HCT116 (cell line): ENCODE data around the gene TRPV4. TPM values are rescaled to one million over a fixed set of nuclear protein-coding genes. Genes with fewer than 3 reads are reported as not detected.

Experiments used
- ATAC-seq: fragments of 200-7000 bp; cut with Tn5 transposase; 2 replicates; pipeline ENCODE4 v1.9.1; 2020; ENCODE audit warnings: mild to moderate bottlenecking, moderate library complexity
- BruUV-seq: library from RNA; stranded (reverse); fragments of 400-500 nt; replicated peaks from 2 replicates; lab custom pipeline; 2021; lab: Mats Ljungman, UMichigan
- CTCF ChIA-PET: fragments of 300-600 bp; sonication (Branson Sonifier 250); formaldehyde crosslinking; loops from one replicate; lab custom pipeline; 2021; ENCODE audit warnings: antibody characterized with exemption; lab: Charles Lee
- POLR2A ChIA-PET: fragments of 300-600, 350-600 bp; sonication (Branson Sonifier 250); formaldehyde crosslinking; loops from one replicate; lab custom pipeline; 2021; ENCODE audit warnings: antibody characterized with exemption; lab: Charles Lee
- RAD21 ChIA-PET, 2 experiments: fragments of 300-600 bp; sonication (Branson Sonifier 250); formaldehyde crosslinking; loops; one replicate each; lab custom pipeline; 2023; ENCODE audit warnings: low total read pairs in 2 of 2; ENCODE audit not compliant: uncharacterized antibody in 2 of 2, unreplicated experiment in 2 of 2, low non-redundant PET in 1 of 2; lab: Charles Lee
- DNase-seq: peaks from one replicate; pipeline ENCODE4 v3.0.0-alpha.2; 2010; ENCODE audit warnings: low read depth, low spot score
- H2AFZ ChIP-seq: fragments of 200-600 bp; shearing (Covaris generic), sonication (generic); 2 replicates; pipeline ENCODE4 v1.6.1; 2017; ENCODE audit warnings: low read depth, mixed run types, mixed read lengths, antibody characterized with exemption, low read length; ENCODE audit not compliant: poor library complexity, severe bottlenecking
- H3K27ac ChIP-seq: 2 replicates; pipeline ENCODE4 v1.5.1; 2012; ENCODE audit warnings: low read depth, low read length
- H3K27me3 ChIP-seq: fragments of 200-600 bp; sonication (generic); 2 replicates; pipeline ENCODE4 v1.6.1; 2016; ENCODE audit warnings: mixed run types, low read length, mixed read lengths; ENCODE audit not compliant: insufficient read depth
- H3K36me3 ChIP-seq, 2 experiments: fragments of 200-500 bp in 1 of 2; fragments of 200-600 bp in 1 of 2; sonication (Bioruptor generic) in 1 of 2; sonication (generic) in 1 of 2; 2 replicates each; pipeline versions ENCODE4 v1.5.1 to v1.6.1; 2014 to 2016; ENCODE audit warnings: low read length in 2 of 2, inconsistent platforms in 1 of 2, mixed read lengths in 1 of 2, mixed run types in 1 of 2; ENCODE audit not compliant: insufficient read depth in 2 of 2, control insufficient read depth in 1 of 2
- H3K4me1 ChIP-seq, 2 experiments: fragments of 200-600 bp in 1 of 2; sonication (generic) in 1 of 2; 2 replicates each; pipeline versions ENCODE4 v1.5.1 to v1.6.1; 2012 to 2017; ENCODE audit warnings: low read length in 2 of 2, inconsistent platforms in 1 of 2, mild to moderate bottlenecking in 1 of 2, mixed read lengths in 1 of 2, mixed run types in 1 of 2, moderate library complexity in 1 of 2; ENCODE audit not compliant: insufficient read depth in 2 of 2, control insufficient read depth in 1 of 2
- H3K4me2 ChIP-seq: fragments of 200-600 bp; sonication (generic); 2 replicates; pipeline ENCODE4 v1.6.1; 2017; ENCODE audit warnings: mixed run types, low read length, mixed read lengths
- H3K4me3 ChIP-seq, 2 experiments: fragments of 200-600 bp in 1 of 2; sonication (generic) in 1 of 2; replicated peaks in 1 of 2; 2 replicates each; pipeline ENCODE4 v1.5.1; 2011 to 2016; ENCODE audit warnings: low read length in 2 of 2, control low read depth in 1 of 2, low read depth in 1 of 2, mild to moderate bottlenecking in 1 of 2, mixed read lengths in 1 of 2, mixed run types in 1 of 2
- H3K79me2 ChIP-seq: fragments of 200-600 bp; sonication (generic); 2 replicates; pipeline ENCODE4 v1.6.1; 2017; ENCODE audit warnings: mild to moderate bottlenecking, mixed run types, low read length, moderate library complexity, mixed read lengths; ENCODE audit not compliant: insufficient read depth
- H3K9ac ChIP-seq: fragments of 200-600 bp; sonication (generic); 2 replicates; pipeline ENCODE4 v1.6.1; 2016; ENCODE audit warnings: low read length, mixed read lengths
- H3K9me2 ChIP-seq: fragments of 200-600 bp; sonication (generic), shearing (Covaris generic); 2 replicates; pipeline ENCODE4 v1.6.1; 2017; ENCODE audit warnings: mixed run types, mild to moderate bottlenecking, moderate library complexity; ENCODE audit not compliant: insufficient read depth
- H3K9me3 ChIP-seq, 2 experiments: fragments of 200-500 bp in 1 of 2; fragments of 200-600 bp in 1 of 2; sonication (Bioruptor generic) in 1 of 2; sonication (generic) in 1 of 2; 2 replicates each; pipeline ENCODE4 v1.6.1; 2014 to 2017; ENCODE audit warnings: low read length in 2 of 2, mixed read lengths in 2 of 2, inconsistent platforms in 1 of 2, low read depth in 1 of 2, mild to moderate bottlenecking in 1 of 2, mixed run types in 1 of 2, moderate library complexity in 1 of 2; ENCODE audit not compliant: control insufficient read depth in 1 of 2, insufficient read depth in 1 of 2
- H4K20me1 ChIP-seq: fragments of 200-600 bp; sonication (generic), shearing (Covaris generic); 2 replicates; pipeline ENCODE4 v1.6.1; 2017; ENCODE audit warnings: mixed run types, mild to moderate bottlenecking, moderate library complexity; ENCODE audit not compliant: insufficient read depth
- CBX3 ChIP-seq: IDR thresholded peaks from 2 replicates; pipeline ENCODE4 v1.6.1; 2012; ENCODE audit warnings: low read depth
- EGR1 ChIP-seq: IDR thresholded peaks from 2 replicates; pipeline ENCODE4 v1.6.1; 2012; ENCODE audit warnings: low read depth
- ELF1 ChIP-seq: IDR thresholded peaks from 2 replicates; pipeline ENCODE4 v1.6.1; 2012; ENCODE audit warnings: low read depth, borderline replicate concordance
- EZH2 ChIP-seq: fragments of 200-600 bp; sonication (generic); IDR thresholded peaks from 2 replicates; pipeline ENCODE4 v1.6.1; 2017; ENCODE audit warnings: antibody characterized with exemption, mixed run types
- FOSL1 ChIP-seq: IDR thresholded peaks from 2 replicates; pipeline ENCODE4 v1.6.1; 2012; ENCODE audit warnings: low read depth
- POLR2A ChIP-seq: IDR thresholded peaks from 2 replicates; pipeline ENCODE4 v1.7.0; 2011; ENCODE audit warnings: borderline replicate concordance; ENCODE audit not compliant: insufficient read depth, insufficient read length; ENCODE audit errors: extremely low read depth
- POLR2AphosphoS5 ChIP-seq: IDR thresholded peaks from 2 replicates; pipeline ENCODE4 v1.6.1; 2011; ENCODE audit warnings: mild to moderate bottlenecking, low read depth, low read length, moderate library complexity
- SIN3A ChIP-seq: IDR thresholded peaks from 2 replicates; pipeline ENCODE4 v1.6.1; 2012; ENCODE audit warnings: low read depth
- SP1 ChIP-seq: IDR thresholded peaks from 2 replicates; pipeline ENCODE4 v1.6.1; 2012; ENCODE audit warnings: low read depth
- SRF ChIP-seq: IDR thresholded peaks from 2 replicates; pipeline ENCODE4 v1.6.1; 2012; ENCODE audit warnings: low read depth
- TCF7L2 ChIP-seq: IDR thresholded peaks from 2 replicates; pipeline ENCODE4 v1.7.0; 2011; ENCODE audit warnings: borderline replicate concordance, inconsistent platforms; ENCODE audit not compliant: insufficient read depth, insufficient read length; ENCODE audit errors: extremely low read depth
- ZNF274 ChIP-seq: fragments of 200-500 bp; sonication (Bioruptor generic); IDR thresholded peaks from 2 replicates; pipeline ENCODE4 v1.6.1; 2014; ENCODE audit warnings: mild to moderate bottlenecking, low read depth, low read length, inconsistent platforms
- intact Hi-C: fragments of 100-400 bp; cut with micrococcal nuclease; formaldehyde crosslinking; loops from 2 replicates; pipeline ENCODE4 v1.10.0; 2022
- total RNA-seq: library from RNA; stranded (reverse); gene quantifications from one replicate; pipeline ENCODE4 v1.2.1, GENCODE V29; 2021; ENCODE audit not compliant: unreplicated experiment
- TF ChIP-seq, protein P1 (sequence below): IDR thresholded peaks from 2 replicates; pipeline ENCODE4 v1.6.1; 2012
- TF ChIP-seq, protein P2 (sequence below): IDR thresholded peaks from 2 replicates; pipeline ENCODE4 v1.6.1; 2011; ENCODE audit warnings: mild to moderate bottlenecking, low read length, moderate library complexity; ENCODE audit not compliant: insufficient replicate concordance; ENCODE audit errors: extremely low read depth
- TF ChIP-seq, protein P3 (sequence below), 3 experiments: fragments of 200-600 bp in 1 of 3; sonication (generic) in 1 of 3; IDR thresholded peaks in 2 of 3; conservative IDR thresholded peaks in 1 of 3; 2 replicates each; pipeline ENCODE4 v1.5.1; 2012 to 2017; ENCODE audit warnings: low read depth in 2 of 3, low read length in 2 of 3, antibody characterized with exemption in 1 of 3, borderline replicate concordance in 1 of 3, control low read depth in 1 of 3, mild to moderate bottlenecking in 1 of 3, mixed read lengths in 1 of 3, mixed run types in 1 of 3, moderate library complexity in 1 of 3; ENCODE audit not compliant: insufficient read depth in 1 of 3

The TRPV4 gene
- total RNA-seq, 1 experiment from 2014 or later: 0.54 TPM

DNA sequence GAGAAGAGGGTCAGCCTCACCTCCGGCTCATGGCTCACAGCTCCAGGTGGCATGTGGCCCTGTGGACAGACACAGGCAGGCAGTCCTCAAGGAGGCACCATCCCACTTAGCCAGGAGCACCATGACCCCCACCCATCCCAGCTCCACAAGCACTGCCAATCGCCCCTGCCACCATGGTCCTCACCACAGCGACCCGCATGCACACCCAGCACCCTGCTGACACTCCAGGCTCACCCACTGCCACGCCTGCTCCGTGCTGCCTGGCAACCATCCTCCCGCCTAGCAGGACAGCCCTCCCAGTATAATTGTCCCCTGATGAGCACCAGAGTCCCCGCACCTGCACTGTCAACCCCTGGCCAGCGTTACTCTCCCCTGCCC is 50.9 kb downstream of the TRPV4 start:
- TF ChIP-seq, protein P1, sequence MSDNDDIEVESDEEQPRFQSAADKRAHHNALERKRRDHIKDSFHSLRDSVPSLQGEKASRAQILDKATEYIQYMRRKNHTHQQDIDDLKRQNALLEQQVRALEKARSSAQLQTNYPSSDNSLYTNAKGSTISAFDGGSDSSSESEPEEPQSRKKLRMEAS: no peak
- TF ChIP-seq SIN3A (no peak), FOSL1 (no peak), ZNF274 (no peak), SP1 (no peak), ELF1 (no peak), TCF7L2 (no peak), POLR2A (no peak), EGR1 (no peak), POLR2AphosphoS5 (no peak), CBX3 (no peak), EZH2 (no peak), SRF (no peak)
- TF ChIP-seq, protein P2, sequence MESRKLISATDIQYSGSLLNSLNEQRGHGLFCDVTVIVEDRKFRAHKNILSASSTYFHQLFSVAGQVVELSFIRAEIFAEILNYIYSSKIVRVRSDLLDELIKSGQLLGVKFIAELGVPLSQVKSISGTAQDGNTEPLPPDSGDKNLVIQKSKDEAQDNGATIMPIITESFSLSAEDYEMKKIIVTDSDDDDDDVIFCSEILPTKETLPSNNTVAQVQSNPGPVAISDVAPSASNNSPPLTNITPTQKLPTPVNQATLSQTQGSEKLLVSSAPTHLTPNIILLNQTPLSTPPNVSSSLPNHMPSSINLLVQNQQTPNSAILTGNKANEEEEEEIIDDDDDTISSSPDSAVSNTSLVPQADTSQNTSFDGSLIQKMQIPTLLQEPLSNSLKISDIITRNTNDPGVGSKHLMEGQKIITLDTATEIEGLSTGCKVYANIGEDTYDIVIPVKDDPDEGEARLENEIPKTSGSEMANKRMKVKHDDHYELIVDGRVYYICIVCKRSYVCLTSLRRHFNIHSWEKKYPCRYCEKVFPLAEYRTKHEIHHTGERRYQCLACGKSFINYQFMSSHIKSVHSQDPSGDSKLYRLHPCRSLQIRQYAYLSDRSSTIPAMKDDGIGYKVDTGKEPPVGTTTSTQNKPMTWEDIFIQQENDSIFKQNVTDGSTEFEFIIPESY: no peak
- TF ChIP-seq, protein P3, sequence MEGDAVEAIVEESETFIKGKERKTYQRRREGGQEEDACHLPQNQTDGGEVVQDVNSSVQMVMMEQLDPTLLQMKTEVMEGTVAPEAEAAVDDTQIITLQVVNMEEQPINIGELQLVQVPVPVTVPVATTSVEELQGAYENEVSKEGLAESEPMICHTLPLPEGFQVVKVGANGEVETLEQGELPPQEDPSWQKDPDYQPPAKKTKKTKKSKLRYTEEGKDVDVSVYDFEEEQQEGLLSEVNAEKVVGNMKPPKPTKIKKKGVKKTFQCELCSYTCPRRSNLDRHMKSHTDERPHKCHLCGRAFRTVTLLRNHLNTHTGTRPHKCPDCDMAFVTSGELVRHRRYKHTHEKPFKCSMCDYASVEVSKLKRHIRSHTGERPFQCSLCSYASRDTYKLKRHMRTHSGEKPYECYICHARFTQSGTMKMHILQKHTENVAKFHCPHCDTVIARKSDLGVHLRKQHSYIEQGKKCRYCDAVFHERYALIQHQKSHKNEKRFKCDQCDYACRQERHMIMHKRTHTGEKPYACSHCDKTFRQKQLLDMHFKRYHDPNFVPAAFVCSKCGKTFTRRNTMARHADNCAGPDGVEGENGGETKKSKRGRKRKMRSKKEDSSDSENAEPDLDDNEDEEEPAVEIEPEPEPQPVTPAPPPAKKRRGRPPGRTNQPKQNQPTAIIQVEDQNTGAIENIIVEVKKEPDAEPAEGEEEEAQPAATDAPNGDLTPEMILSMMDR (IDR thresholded peaks at IDR 0.05 in 2 of 3, conservative IDR thresholded peaks at IDR 0.05 in 1 of 3; ENCODE audit: borderline replicate concordance in 1 of 3, insufficient read depth in 1 of 3, low read depth in 2 of 3, low read length in 2 of 3): no peak
- TF ChIP-seq, all 23 proteins: peak for 0

More for the DNA sequence above, 50.9 kb downstream of the TRPV4 start:
- Histone ChIP-seq H3K4me2 (no peak overlapping the region), H2AFZ (no peak overlapping the region), H4K20me1 (no peaks in the 10 kb centered on the region), H3K36me3 (no peaks in the 10 kb centered on the region), H3K27me3 (no peaks in the 10 kb centered on the region), H3K79me2 (no peaks in the 10 kb centered on the region), H3K9me3 (no peaks in the 10 kb centered on the region; a peak in 1 of 4 replicates), H3K27ac (no peak overlapping the region), H3K4me3 (no peak overlapping the region), H3K9ac (no peak overlapping the region), H3K4me1 (peaks cover 6% of the 10 kb centered on the region in 2 experiments), H3K9me2 (no peaks in the 10 kb centered on the region)
- DNase-seq (no peak), ATAC-seq (no peak)
- CTCF ChIA-PET: no interaction called here
- RAD21 ChIA-PET: no interaction called here
- POLR2A ChIA-PET: no interaction called here
- intact Hi-C loops: no loop called here
- no TSS peak for BruUV-seq
